GM18519 (cell line): ENCODE data around the gene PTGIR.

Source experiments
- ATAC-seq: cut with Tn5 transposase; IDR thresholded peaks from one replicate; pipeline ENCODE4 v1.9.1; 2021; ENCODE audit warnings: mild to moderate bottlenecking, moderate library complexity; ENCODE audit not compliant: unreplicated experiment, low FRiP score

Gene PTGIR

DNA sequence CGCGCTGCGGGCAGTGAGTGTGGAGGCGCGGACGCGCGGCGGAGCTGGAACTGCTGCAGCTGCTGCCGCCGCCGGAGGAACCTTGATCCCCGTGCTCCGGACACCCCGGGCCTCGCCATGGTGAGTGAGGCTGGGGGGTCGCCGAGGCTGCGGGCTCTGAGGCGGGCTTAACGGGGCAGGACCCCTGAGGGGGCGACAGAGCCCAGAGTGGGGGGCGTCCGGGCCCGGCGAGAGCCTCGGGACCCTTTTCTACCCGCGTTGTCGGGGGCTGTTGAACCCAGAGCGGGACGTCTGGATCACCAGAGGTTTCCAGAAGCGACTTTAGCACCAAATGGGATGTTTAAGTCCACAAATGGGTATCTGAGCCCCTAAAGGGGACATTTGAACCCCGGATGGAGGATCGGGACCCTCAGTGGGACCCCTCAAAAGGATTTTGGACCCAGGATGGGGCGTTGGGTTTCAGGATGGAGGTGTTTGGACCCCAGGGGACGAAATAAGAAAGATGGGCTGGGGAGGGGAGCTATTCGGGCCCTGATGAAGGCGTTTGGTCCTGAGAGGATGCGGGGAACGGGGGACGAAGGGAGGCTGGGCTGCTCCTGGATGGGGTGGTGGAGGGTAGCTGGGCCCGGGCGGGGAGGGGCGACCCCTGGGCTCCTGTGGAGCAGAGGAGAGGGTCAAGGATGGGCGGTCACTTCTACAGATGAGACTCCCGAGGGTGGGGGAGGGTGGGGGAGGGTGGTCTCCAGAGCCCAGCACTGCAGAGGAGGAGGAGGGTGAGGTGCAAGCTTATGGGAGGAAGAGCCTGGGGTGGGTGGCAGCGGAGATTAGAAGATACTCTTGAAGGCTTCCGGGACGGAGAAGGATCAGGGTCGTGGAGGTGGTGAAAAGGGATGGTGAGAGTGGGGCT lies 23.3 kb downstream of the PTGIR start, which contains the start of gene CALM3:
Gene CALM3, plus strand, starts transcription at position 13 of the 907 bp plus-strand sequence. Its CDS starts 105 bp downstream, at position 118.
- ATAC-seq = no peak

DNA sequence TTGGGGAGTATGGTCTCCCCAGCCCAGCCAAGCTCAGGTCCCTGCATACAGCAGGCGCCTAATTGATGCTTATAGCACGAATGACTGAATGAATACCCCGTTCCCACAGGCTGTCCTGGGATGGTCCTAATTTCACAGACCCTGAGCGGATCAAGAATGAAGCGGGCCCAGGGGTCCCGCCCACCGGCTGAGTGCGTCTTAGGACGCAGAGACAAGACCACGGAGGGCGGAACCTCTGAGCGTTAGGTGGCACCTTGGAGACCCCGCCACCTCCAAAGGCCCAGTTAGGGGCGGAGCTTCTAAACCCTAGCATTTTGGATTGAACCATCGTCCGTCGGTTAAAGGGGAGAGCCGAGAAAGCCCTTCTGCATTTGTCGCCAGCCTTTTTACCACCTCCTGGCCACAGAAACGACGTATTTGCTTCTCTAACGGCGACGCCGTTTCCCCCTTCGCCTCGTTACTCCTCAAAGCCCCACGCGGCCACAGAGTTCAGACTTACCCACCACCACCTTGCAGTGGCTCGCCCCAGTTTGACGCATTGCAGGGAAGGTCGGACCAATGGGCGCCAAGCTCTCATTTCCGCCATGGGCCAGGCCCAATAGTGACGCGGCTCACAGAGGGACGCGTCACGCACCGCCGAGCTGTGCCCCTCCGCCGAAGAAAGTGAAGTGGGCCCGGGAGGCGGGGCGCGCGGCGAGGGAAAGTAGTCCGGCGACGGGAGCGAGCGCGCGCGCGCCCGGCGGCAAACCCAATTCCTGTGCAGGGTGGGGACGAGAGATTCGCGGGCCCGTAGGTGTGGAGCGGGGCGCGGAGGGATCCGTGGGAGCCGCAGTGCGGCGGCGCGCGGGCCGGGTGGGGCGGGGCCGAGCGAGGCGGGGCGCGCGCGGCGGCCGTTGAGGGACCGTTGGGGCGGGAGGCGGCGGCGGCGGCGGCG lies 24.2 kb downstream of the PTGIR start:
- peak; percentile 63 for ATAC-seq

DNA sequence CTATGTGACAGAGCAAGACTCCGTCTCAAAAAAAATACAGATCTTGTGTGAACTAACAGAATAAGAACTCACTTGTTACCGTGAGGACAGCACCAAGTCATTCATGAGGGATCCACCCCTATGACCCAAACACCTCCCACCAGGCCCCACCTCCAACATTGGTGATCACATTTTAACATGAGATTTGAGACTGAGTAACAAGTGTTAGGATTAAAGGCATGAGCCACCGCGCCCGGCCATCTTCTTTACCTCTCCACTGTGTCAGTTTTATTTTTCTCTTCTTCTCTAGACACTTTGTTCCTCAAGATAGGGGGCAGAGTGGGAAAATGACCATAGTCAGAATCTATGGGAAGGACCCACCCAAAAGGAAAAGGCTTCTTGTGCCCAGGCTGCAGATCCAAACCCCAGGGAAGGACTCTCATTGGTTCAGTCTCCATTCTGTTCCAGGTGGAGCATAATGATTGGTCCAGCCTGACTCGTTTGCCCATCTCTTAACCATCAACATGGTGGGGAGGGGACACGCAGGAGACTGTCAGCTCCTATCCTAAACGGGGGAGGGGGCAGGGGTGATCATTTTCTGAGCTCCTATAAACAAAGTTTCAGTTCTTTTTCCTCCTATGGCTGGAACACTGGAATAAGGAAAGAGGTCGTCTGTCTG lies 25.0 kb downstream of the PTGIR start:
- ATAC-seq = no peak

DNA sequence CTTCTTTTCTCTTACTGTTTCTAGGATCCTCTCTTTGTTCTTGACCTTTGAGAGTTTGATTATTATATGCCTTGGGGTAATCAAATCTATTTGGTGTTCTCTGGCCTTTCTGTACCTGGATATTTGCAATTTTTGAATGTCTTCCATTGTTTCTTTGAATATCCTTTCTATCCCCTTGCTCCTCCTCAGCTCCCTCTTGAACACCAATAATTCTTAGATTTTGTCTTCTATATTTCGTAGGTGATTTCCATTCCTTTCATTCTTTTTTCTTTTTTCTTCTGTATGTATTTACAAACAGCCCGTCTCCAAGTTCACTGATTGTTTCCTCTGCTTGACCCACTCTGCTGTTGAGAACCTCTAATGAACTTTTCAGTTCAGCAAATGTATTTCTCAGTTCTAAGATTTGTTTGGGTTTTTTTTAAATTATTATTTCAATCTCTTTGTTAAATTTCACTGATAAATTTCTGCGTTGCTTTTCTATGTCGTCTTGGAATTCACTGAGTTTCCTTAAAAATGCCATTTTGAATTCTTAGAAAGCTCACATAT lies 26.4 kb downstream of the PTGIR start:
- no peak for ATAC-seq

DNA sequence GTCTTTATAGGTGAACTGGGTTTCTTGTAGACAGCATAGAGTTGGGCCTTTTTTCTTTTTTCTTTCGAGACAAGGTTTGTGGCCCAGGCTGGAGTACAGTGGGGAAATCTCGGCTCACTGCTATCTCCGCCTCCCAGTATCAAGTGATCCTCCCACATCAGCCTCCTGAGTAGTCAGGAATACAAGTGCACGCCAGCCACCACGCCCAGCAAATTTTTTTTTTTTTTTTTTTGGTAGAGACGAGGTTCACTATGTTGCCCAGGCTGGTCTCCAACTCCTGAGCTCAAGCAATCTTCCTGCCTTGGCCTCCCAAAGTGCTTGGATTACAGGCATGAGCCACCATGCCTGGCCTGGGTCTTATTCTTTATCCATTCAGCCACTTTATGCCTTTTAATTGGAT lies 28.9 kb downstream of the PTGIR start:
- ATAC-seq = no peak

DNA sequence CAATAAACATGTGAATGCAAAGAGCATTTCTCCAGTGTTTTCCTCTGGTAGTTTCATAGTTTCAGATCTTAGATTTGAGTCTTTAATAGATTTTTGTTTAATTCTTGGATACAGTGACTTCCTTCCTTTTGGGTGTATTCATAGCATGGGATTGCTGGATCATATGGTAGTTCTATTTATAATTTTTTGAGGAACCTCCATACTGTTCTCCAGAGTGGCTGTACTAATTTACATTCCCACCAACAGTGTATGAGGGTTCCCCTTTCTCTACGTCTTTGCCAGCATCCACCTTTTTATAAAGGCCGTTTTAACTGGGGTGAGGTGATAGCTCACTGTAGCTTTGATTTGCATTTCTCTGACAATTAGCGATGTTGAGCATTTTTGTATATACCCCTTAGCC lies 33.0 kb downstream of the PTGIR start:
- no peak for ATAC-seq

DNA sequence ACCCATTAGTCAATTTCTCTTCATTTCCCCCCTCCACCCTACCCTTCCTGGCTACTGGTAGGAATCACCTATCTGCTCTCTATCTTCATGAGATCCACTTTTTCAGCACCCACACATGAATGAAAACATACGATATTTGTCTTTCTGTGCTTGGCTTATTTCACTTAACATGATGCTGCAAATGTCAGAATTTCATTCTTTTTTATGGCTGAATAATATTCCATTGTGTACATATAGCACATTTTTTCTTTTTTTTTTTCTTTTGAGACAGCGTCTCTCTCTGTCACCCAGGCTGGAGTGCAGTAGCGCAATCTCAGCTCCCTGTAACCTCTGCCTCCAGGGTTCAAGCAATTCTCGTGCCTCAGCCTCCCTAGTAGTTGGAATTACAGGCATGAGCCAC lies 33.6 kb downstream of the PTGIR start:
- ATAC-seq = no peak

DNA sequence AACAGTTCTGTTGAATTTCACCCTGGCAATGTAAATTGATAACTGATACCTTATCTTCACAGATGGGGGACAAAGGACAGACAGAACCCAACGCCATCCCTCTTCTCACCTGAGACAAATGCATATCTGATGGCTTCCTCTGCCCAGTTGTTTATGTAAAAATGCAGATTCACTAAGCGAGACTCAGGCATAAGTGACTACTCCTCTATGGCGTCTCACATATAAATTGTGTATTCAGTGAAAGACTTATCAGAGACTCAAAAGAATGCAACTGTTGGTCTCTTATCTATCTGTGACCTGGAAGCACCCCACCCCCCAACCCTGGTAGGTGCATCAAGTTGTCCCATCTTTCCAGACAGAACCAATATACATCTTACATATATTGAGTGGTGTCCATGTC lies 37.0 kb downstream of the PTGIR start:
- ATAC-seq = no peak

DNA sequence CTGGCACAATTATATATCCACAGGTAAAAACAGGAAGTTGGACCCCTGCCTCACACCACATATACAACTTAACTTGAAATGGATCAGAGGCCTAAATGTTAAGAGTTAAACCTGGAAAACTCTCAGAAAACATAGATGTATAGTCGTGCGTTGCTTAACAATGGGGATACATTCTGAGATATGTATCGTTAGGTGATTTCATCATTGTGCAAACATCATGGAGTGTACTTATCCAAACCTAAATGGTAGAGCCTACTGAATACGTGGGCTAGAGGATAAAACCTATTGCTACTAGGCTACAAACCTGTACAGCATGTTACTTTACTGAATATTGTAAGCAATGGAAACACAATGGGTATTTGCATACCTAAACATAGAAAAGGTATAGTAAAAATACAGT lies 38.6 kb downstream of the PTGIR start:
- no peak for ATAC-seq

DNA sequence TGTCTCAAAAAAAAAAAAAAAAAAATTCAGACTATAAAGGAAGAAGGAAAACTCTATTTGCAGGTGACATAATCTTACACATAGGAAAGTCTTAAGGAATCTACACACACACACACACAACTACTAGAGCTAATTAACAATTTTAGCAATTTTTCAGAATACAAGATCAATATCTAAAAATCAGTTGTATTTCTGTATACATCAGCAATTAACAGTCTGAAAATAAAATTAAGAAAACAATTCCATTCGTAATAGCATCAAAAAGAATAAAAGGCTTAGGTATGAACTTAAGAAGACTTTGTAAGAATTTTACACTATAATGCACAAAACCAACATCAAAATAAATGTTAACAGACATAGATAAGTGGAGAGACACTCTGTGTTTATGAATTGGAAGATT lies 39.4 kb downstream of the PTGIR start:
- no peak for ATAC-seq

DNA sequence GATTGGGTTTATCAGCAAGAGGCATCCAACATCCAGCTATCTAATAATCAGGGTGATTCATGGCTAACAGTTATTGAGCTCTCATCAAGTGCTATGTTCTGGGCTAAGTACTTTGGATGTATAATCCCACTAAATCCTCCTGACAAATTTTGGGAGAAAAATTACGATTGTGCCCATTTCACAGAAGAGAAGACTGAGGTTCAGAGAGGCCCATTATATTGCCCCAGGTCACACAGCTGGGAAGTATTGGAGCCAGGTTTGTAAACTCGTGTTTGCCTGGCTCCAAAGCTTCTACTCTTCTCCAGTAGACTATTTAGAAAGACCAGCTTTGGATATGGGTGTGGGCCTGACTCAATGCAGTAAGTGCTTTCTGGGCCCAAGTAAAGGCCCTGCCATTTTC lies 44.6 kb downstream of the PTGIR start:
- no peak for ATAC-seq

DNA sequence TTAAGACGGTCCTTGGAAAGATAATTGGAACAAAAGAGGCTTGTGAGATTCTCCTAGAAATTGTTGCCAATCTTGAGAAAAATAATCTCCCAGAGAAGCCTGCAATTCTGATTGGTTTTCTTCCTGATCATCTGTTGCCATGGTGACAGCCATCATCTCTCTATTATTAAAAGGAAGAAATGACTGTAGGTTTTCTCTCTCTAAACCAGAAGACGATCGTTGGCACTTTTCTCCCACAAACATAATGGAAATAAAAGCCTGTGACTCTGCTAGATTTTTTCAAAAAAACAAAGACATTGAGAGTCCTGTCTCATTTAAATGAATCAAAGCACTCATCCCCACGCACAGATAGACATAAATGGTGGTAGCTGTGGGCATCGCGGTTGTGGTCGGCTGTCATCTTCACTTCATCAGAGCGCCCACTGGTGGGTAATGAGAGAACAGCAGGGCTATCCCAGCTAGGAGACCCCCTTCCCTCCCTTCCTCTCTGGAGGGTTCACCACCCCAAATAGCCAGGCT lies 45.5 kb downstream of the PTGIR start:
- ATAC-seq = no peak

DNA sequence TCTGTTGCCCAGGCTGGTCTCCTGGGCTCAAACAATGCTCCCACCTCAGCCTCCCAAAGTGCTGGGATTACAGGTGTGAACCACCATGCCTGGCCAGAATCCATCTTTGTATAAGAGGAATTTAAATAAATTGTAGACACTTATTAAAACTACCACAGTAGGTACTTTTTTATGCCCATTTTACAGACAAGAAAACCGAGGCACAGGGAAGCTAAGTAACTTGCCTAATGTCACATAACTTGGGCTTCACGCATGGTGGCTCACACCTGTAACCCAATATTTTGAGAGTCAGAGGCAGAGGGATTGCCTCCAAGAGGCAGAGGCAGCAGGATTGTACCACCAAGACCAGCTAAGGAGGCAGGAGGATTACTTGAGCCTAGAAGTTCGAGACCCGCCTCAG lies 46.4 kb downstream of the PTGIR start:
- no peak for ATAC-seq

DNA sequence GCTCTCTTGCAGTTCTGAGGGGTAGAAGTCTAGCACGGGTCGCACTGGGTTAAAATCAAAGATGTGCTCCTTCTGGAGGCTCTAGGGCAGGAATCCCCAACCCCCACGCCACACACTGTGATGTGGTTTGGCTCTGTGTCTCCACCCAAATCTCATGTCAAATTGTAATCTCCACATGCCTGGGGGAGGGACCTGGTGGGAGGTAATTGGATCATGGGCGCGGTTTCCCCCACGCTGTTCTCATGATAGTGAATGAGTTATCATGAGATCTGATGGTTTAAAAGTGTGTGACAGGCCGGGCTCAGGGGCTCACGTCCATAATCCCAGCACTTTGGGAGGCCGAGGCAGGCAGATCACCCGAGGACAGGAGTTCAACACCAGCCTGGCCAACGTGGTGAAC lies 50.4 kb downstream of the PTGIR start:
- no peak for ATAC-seq

DNA sequence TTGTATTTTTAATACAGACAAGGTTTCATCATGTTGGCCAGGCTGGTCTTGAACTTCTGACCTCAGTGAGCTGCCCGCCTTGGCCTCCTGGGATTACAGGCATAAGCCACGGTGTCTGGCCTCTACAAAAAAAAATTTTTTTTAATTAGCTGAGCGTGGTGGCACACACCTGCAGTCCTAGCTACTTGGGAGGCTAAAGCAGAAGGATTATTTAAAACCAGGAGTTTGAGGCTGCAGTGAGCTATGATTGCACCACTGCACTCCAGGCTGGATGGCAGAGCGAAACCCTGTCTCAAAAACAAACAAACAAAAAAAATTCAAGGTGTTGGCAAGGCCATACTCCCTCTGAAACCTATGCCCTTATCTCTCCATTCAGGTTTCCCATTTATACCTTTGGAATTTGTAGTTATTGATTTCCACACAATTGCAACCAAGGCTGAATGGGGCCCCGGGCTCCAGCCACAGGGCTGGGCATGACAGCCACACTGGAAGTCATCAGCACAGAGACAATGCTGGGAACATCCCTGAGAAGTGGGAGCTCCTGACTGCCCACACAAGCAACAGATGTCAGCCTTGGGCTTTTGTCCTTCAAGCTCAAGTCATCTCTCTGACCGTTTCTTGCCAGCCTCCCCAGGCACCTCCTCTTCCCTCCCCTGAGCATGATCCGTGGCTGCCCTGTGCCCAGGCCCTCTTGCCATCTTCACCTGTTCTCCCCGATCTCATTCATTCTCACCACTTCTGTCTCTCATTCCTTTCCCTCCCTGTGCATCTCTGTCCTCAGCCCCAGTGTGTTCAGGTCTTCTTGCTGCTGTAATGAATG lies 51.0 kb downstream of the PTGIR start:
- ATAC-seq = no peak

DNA sequence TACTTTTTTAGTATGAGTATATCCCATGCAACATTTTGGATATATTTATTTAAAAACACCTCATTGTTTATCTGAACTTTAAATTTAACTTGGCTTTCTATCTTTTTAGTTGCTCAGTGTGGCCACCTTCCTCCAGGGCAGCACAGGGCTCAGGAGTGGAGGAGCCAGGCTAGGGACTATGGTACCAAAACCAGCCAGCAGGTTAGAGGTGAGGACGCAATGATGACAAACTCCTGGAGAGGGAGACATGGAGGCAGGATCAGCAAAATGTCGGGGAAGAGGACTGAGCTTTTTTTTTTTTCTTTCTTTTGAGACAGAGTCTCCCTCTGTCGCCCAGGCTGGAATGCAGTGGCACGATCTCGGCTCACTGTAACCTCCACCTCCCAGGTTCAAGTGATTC lies 53.4 kb downstream of the PTGIR start:
- ATAC-seq = no peak
